ENCODE measurements around the gene REG3G. TPM values are rescaled to one million over a fixed set of nuclear protein-coding genes. Genes with fewer than 3 reads are reported as not detected.
A peak's percentile ranks its signal among the peaks of the same experiment; 100 is the strongest.

REG3G gene
- total and polyA plus RNA-seq, 2 of the 13 experiments (the other 11 are each of a cell fraction or from before 2014, with no cell fraction given), result not detected

- TF ChIP-seq MBNL3 (CRISPR knock-in tag; conservative IDR thresholded peaks at IDR 0.05), result no peak
- TF ChIP-seq SMAD3 (CRISPR knock-in tag; IDR thresholded peaks at IDR 0.05), result peak; percentile 60; the same call in 1 of the 2 replicates
- no peak for TF ChIP-seq GPN1 (CRISPR knock-in tag; IDR thresholded peaks at IDR 0.05; ENCODE audit: borderline replicate concordance)
- TF ChIP-seq ZNF343 (CRISPR knock-in tag; IDR thresholded peaks at IDR 0.05), result no peak
- TF ChIP-seq HNRNPH1 (optimal IDR thresholded peaks at IDR 0.05; ENCODE audit: low read depth, low read length), result no peak
- peak; percentile 41; the same call in 1 of the 2 replicates for TF ChIP-seq ARID5B (CRISPR knock-in tag; IDR thresholded peaks at IDR 0.05)
- TF ChIP-seq ATF3 (CRISPR knock-in tag; IDR thresholded peaks at IDR 0.05), result no peak
- no peak for TF ChIP-seq ZBTB7B (CRISPR knock-in tag; IDR thresholded peaks at IDR 0.05)
- TF ChIP-seq CTCF (CRISPR knock-in tag; IDR thresholded peaks at IDR 0.05), result peak; percentile 89
- TF ChIP-seq NCOA1 (CRISPR knock-in tag; IDR thresholded peaks at IDR 0.05), result no peak
- no peak for TF ChIP-seq HNRNPLL (IDR thresholded peaks at IDR 0.05; ENCODE audit: low read depth, low read length, poor library complexity, severe bottlenecking)
- no peak for TF ChIP-seq CENPBD1 (CRISPR knock-in tag; IDR thresholded peaks at IDR 0.05; ENCODE audit: borderline replicate concordance, low read depth)
- TF ChIP-seq TSC22D2 (CRISPR knock-in tag; IDR thresholded peaks at IDR 0.05; ENCODE audit: borderline replicate concordance), result peak; percentile 44; the same call in 1 of the 2 replicates
- no peak for TF ChIP-seq PHF5A (CRISPR knock-in tag; IDR thresholded peaks at IDR 0.05; ENCODE audit: low read depth, unreplicated experiment)
- no peak for TF ChIP-seq ZNF264 (CRISPR knock-in tag; IDR thresholded peaks at IDR 0.05)
These were observed 45.9 kb upstream of the REG3G start (continued) for GRCh38 chr2:78979380-78980151.

Data from HepG2 (cell line).